BJ (cell line): Measurements from ENCODE around the gene CALD1. TPM values are rescaled to one million over a fixed set of nuclear protein-coding genes. Genes with fewer than 3 reads are reported as not detected.

ENCODE experiments used
- CTCF ChIA-PET: fragments of 350-600 bp; formaldehyde crosslinking; extraction: SDS; loops from one replicate; lab custom pipeline; 2021; ENCODE audit warnings: antibody characterized with exemption, inconsistent platforms; lab: Yijun Ruan, JAX
- POLR2A ChIA-PET: fragments of 300-600 bp; sonication (Branson Sonifier 250); formaldehyde crosslinking; extraction: SDS; loops from one replicate; lab custom pipeline; 2021; ENCODE audit warnings: antibody characterized with exemption; lab: Charles Lee
- DNase-seq: peaks from one replicate; pipeline ENCODE4 v3.0.0-alpha.2; 2011; ENCODE audit warnings: low read depth
- H3K27me3 ChIP-seq: 2 replicates; pipeline ENCODE4 v1.6.0; 2011; ENCODE audit warnings: low read length; ENCODE audit not compliant: control insufficient read depth, insufficient read depth
- H3K36me3 ChIP-seq: 2 replicates; pipeline ENCODE4 v1.5.1; 2011; ENCODE audit warnings: low read length; ENCODE audit not compliant: control insufficient read depth, insufficient read depth
- H3K4me3 ChIP-seq: 2 replicates; pipeline ENCODE4 v1.5.1; 2011; ENCODE audit warnings: low read depth, mild to moderate bottlenecking, control low read depth, low read length
- polyA plus RNA-seq: library from polyadenylated mRNA; depleted of rRNA; stranded (reverse); fragments of >200 nt; gene quantifications from 2 replicates; pipeline ENCODE4 v1.2.3, GENCODE V29; 2011
- TF ChIP-seq, protein P1 (sequence below): IDR thresholded peaks from 2 replicates; pipeline ENCODE4 v1.5.1; 2011; ENCODE audit warnings: low read depth, mild to moderate bottlenecking, control low read depth, inconsistent platforms, low read length, moderate library complexity; ENCODE audit not compliant: insufficient read depth

The CALD1 gene
- polyA plus RNA-seq, 1 experiment, result 1,629 TPM

DNA sequence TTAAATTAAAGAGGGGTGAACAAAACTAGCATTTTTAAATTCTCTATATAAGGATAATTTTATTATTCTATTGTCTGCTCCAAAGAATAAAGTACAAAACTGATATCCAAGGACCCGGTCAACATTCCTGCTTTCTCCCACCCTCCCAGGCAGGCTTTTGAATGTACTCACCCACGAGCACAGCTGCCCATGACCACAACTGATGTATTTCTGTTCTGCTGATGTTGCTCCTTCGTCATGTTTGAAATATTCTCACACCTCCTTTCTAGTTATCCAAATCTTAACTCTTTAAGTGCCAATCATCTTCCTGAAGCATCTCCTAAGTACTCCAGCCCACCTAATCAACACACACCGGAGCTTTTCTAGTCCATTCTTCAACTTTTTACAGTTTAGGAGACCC lies 46.7 kb downstream of the CALD1 start:
- H3K27me3 ChIP-seq, result no peaks in the 10 kb centered on the region
- CTCF ChIA-PET, result interaction anchor here (1.3 kb wide), 1 partner anchor 22 kb away, joined by 3 read pairs; no protein-coding TSS in a partner anchor
- TF ChIP-seq, protein P1, sequence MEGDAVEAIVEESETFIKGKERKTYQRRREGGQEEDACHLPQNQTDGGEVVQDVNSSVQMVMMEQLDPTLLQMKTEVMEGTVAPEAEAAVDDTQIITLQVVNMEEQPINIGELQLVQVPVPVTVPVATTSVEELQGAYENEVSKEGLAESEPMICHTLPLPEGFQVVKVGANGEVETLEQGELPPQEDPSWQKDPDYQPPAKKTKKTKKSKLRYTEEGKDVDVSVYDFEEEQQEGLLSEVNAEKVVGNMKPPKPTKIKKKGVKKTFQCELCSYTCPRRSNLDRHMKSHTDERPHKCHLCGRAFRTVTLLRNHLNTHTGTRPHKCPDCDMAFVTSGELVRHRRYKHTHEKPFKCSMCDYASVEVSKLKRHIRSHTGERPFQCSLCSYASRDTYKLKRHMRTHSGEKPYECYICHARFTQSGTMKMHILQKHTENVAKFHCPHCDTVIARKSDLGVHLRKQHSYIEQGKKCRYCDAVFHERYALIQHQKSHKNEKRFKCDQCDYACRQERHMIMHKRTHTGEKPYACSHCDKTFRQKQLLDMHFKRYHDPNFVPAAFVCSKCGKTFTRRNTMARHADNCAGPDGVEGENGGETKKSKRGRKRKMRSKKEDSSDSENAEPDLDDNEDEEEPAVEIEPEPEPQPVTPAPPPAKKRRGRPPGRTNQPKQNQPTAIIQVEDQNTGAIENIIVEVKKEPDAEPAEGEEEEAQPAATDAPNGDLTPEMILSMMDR, result no peak
- H3K4me3 ChIP-seq, result no peak overlapping the region
- POLR2A ChIA-PET, result interaction anchor here (0.6 kb wide), 1 partner anchor 83 kb away, joined by 3 read pairs; no protein-coding TSS in a partner anchor
- DNase-seq, result peak; percentile 31
- H3K36me3 ChIP-seq, result no peaks in the 10 kb centered on the region

DNA sequence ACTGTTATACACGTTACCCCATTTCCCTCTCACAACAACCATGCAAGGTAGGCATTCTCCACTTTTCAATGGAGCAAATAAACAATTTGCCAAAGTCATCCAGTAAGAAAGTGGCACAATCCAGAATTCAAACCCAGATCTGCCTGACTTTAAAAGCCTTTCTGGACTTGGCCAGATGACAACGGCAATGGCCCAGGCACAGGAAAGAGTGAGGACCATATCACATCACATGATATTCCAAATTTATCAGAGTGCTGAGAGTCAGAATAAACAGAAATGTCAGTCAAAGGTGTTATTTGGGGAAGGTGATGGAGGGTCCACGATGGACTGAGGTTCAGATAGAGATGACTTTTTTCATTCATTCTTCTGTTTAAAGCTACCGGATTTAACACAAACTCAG lies 48.0 kb downstream of the CALD1 start:
- TF ChIP-seq, protein P1, result no peak
- H3K36me3 ChIP-seq, result peaks cover 3% of the 10 kb centered on the region
- no peak for DNase-seq
- ChIA-PET POLR2A (no interaction called here), CTCF (interaction anchor here (0.7 to 2.3 kb wide), 2 partner anchors 14 to 77 kb away, joined by 3 to 7 read pairs; no protein-coding TSS in a partner anchor)
- H3K27me3 ChIP-seq, result no peaks in the 10 kb centered on the region
- H3K4me3 ChIP-seq, result no peak overlapping the region

DNA sequence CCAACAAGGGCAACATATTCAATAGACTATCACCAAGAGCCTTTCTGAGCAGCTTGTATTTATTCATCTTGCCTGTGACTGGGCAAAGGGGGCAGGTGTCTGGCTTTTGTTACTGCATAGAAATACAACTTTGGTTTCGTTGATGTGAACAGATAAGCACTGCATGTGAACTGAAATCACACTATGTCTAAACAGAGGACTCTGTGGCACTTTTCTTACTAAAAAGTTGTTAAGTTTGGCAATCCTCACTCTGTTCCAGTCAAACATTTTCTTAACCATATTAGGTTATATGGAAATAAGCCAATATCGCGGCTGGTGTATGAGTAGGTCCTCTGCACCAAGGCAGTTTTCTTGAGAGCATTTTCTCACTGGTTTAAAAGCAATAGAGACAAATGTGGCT lies 48.5 kb downstream of the CALD1 start:
- peaks cover 3% of the 10 kb centered on the region for H3K36me3 ChIP-seq
- ChIA-PET POLR2A (no interaction called here), CTCF (interaction anchor here (0.7 to 2.3 kb wide), 2 partner anchors 13 to 78 kb away, joined by 3 to 7 read pairs; no protein-coding TSS in a partner anchor)
- H3K4me3 ChIP-seq, result no peak overlapping the region
- DNase-seq, result no peak
- TF ChIP-seq, protein P1, result no peak
- no peaks in the 10 kb centered on the region for H3K27me3 ChIP-seq

DNA sequence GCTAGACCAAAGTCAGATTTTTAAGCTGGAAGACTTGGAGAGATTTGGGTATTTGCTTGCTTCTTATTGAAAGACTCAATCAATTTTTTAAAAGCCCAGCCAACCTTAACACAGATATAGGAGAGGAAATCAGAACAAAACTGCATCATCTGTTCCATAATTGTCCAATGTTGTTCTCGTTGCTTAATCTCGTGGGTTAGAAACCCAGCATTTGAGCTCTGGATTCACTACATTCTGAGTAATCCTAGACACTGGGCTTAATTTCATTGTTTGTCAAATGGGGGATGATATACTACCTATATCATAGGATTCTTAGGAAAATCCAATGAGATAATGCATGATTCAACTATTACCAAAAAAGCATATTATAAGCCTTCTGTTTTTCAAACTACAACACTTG lies 48.9 kb downstream of the CALD1 start:
- Histone ChIP-seq H3K4me3 (no peak overlapping the region), H3K27me3 (no peaks in the 10 kb centered on the region), H3K36me3 (peaks cover 3% of the 10 kb centered on the region)
- POLR2A ChIA-PET, result no interaction called here
- CTCF ChIA-PET, result interaction anchor here (2.3 kb wide), 1 partner anchor 78 kb away, joined by 7 read pairs; no protein-coding TSS in a partner anchor
- DNase-seq, result no peak
- TF ChIP-seq, protein P1, result no peak

DNA sequence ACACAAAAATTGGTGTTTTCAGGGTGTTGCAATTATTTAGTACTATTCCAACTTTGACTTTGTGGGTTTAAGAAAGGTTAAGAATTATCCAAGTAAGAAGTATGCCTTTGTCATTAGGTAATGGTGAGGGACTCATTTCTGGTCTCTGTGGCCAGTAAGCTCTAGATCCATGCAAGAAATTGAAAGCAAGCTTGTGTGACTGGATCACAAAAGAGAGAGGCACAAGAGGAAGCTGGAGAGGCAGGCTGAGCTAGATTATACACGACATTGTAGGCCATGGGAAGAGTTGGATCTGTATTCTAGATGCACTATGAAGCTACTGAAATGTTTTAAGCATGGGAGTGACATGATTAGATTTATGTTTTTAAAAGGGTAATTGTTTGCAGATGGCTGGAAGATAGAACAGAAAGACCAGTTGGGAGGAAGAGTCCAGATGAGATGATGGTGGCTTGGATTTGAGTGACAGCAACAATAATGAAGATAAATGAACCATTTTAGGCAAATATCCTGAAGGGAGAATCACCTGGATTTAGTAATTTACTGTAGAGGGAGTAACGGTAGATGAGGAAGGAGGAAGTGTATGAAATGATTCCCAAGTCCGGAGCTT lies 50.0 kb downstream of the CALD1 start:
- Histone ChIP-seq H3K4me3 (no peak overlapping the region), H3K27me3 (no peaks in the 10 kb centered on the region), H3K36me3 (peaks cover 3% of the 10 kb centered on the region)
- no peak for DNase-seq
- POLR2A ChIA-PET, result interaction anchor here (0.6 kb wide), 1 partner anchor 119 kb away, joined by 4 read pairs; no protein-coding TSS in a partner anchor
- CTCF ChIA-PET, result interaction anchor here (2.3 kb wide), 1 partner anchor 79 kb away, joined by 7 read pairs; no protein-coding TSS in a partner anchor
- TF ChIP-seq, protein P1, result no peak
